ENCODE data around the gene MYO3A.

The MYO3A gene

GRCh38 chr10:25933653-25934608 lies at the start of gene MYO3A:
MYO3A (plus strand) TSS chr10:25934229; CDS start chr10:25952111, 17,882 bp downstream.
- DNase-seq (ENCODE audit: low read depth in 2 of 2): no peak

DNA sequence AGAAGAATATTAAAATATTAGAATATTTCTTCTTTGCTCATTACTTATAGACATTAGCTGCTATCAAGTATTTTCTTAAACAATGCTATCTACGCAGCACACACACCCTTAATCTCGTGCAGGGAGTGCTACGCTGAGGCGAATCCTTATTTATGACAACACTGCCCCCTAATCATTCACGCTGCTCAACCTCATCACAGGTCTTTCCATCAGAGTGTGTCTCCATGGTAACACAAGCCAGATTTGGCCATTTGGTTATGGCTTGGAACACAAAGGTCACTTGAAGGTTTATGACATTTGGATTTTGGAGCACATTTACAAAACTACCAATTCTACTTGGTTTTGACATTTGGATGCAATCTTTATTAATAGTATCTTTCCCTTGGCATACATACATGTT lies 45.4 kb upstream of the MYO3A start:
- no peak for DNase-seq (ENCODE audit: low read depth in 2 of 2)

- DNase-seq (ENCODE audit: low read depth in 2 of 2): no peak
Measured at GRCh38 chr10:25890995-25891394, 43.0 kb upstream of the MYO3A start.

DNA sequence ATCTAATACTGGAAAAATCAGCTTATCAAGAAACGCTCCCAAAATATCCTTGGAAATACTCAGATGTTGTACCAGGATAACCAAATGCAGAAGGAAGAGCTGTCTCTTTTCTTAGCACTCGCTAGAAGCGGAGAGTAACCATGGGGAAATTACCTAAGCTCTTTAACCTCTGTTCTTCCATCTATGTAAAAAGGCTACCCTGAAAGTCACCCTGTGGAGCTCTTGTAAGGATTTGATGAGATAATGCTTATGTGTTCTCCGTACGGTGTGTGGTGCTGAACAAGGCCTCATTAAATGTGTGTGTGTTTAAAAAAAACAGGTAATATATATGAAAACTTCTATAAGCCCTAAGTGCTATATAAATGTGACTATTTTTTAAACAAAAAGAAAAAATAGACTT lies 38.2 kb upstream of the MYO3A start:
- no peak for DNase-seq (ENCODE audit: low read depth in 2 of 2)

DNA sequence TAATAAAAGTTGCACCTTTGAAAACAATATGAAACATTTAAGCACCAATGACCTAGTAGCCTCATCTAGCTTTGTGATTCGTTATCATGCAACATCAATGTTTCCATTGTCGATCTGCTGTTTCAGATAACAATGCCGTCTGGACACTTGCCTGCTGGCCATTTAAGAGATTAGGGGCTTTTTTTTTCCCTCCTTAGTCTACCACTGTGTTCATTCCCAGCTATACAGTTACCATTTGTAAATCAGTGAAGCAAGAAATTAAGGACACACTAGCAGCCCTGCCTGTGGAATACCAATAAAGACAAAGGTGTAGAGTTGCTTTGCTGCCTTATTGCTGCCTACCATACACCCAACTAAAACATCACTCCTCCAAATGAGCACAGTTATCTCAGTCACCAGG lies 37.6 kb upstream of the MYO3A start:
- DNase-seq (ENCODE audit: low read depth in 2 of 2): no peak

DNA sequence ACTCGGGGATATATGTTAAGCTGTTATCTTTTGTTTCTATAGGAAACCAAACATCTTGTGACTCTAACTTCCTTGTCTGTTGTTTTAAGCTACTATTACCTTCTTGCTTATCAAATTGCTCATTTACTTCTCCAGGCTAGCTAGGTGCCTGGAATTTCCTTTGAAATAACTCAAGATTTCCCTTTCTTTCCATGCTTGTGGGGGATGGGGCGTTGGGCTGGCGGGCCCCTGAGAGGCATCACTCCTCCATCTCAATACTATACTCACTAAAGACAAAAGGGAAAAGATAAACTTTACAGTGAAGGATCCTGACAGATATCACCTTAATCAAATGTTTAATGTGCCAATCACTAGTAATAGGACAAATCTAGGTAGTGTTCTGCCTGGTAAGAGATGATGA lies 34.7 kb upstream of the MYO3A start:
- DNase-seq (ENCODE audit: low read depth in 2 of 2): no peak

DNA sequence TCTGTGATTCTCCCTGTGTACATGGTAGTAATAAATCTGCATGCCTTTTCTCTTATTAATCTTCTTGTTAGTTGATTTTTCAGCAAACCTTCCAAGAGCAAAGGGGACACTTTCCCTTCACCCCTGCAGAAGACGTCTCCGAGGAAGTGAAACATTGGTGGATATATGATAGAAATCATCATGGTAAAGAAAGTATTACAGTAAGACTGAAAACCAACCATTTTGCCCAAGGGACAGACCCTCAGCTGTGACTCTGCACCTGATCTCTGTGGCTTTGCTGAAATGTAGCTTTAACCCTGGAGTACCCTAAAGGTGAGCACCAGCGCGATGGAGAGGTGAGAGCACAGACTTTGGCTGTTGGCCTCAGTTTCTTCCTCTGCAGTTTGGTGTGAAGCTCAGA lies 32.8 kb upstream of the MYO3A start:
- DNase-seq (ENCODE audit: low read depth in 2 of 2): no peak

DNA sequence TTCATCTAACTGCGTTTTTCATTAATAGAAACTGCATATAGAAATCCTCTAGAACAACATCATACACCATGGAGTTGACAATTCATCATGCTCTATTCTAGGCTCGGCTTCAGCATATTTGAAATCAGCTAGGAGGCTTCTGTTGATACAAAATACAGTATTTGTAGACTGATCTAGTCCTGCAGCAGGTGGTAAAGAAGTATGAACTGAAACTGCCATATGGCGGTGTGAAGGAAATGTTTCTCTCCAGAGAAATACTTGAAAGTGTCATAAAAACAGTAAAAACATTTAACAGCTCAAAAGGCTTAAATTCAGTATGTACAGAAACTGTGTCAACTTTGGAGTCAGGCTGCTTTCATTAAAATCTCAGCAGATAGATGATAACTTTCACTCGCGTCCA lies 32.0 kb upstream of the MYO3A start:
- no peak for DNase-seq (ENCODE audit: low read depth in 2 of 2)

DNA sequence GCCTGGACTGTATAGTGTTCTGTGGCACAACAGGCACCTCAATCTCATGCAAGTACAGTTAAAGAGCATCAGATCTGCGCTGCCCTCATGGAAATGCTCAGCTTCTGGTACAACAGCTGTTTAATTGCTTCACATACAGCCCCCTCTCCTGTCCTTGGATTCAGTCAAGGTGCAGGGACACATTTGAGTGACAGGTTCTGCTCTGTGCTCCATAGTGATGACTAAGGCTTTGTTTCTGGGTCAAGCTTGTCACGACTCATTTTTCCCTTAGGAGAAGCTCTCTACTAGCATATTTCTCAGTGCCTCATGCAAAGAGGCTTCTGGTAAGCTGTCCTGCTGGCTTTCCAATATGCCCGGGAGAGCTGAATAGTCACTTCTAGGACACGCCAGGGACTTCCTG lies 26.8 kb upstream of the MYO3A start:
- DNase-seq (ENCODE audit: low read depth in 2 of 2): no peak

- DNase-seq (ENCODE audit: low read depth in 2 of 2): no peak
Measured at GRCh38 chr10:25912866-25913265, 21.2 kb upstream of the MYO3A start.

- no peak for DNase-seq (ENCODE audit: low read depth in 2 of 2)
Measured at GRCh38 chr10:25914776-25915175, 19.3 kb upstream of the MYO3A start.

- peak in 1 of 2 donors; percentile 7 for DNase-seq (ENCODE audit: low read depth in 2 of 2)
Measured at GRCh38 chr10:25934621-25935139, 651 bp downstream of the MYO3A start.

- no peak for DNase-seq (ENCODE audit: low read depth in 2 of 2)
Measured at GRCh38 chr10:25938405-25938804, 4.4 kb downstream of the MYO3A start.

DNA sequence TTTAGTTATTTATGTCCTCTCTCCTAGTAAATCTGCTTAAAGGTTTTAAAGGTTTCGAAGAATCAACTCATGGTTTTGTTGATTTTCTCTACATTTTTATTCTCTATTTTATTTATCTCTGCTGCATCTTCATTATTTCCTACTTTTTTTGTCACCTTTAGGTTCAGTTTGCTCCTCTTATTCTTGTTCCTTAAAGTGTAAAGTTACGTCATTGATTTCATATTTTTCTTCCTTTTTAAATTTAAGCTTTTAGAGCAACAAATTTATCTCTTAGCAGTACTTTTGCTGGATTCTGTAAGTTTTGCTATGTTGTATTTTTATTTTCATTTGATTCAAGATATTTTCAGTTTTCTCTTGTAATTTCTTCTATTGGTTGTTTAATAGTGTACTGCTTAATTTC lies 10.7 kb downstream of the MYO3A start:
- no peak for DNase-seq (ENCODE audit: low read depth in 2 of 2)

DNA sequence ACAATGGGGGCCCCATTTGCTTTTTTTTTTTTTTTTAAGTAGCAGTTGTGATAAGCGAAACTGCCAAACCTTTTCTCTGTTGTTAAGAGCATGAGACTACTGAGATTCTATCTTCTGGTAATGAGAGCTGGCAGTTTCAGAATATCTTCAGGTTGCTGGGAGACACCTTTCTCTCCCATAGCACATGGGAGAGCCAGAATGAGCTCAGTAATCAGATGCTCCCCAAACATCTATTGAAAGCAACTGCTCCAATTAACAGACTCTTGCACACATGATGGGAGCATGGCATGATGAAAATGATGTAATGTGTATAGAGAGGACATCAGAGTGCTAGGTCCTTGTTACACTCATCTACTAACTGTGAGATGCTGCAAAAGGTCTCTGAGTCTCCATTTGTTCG lies 18.8 kb downstream of the MYO3A start:
- no peak for DNase-seq (ENCODE audit: low read depth in 2 of 2)

GRCh38 chr10:25954851-25955250 lies 20.8 kb downstream of the MYO3A start:
- DNase-seq (ENCODE audit: low read depth in 2 of 2): no peak

DNA sequence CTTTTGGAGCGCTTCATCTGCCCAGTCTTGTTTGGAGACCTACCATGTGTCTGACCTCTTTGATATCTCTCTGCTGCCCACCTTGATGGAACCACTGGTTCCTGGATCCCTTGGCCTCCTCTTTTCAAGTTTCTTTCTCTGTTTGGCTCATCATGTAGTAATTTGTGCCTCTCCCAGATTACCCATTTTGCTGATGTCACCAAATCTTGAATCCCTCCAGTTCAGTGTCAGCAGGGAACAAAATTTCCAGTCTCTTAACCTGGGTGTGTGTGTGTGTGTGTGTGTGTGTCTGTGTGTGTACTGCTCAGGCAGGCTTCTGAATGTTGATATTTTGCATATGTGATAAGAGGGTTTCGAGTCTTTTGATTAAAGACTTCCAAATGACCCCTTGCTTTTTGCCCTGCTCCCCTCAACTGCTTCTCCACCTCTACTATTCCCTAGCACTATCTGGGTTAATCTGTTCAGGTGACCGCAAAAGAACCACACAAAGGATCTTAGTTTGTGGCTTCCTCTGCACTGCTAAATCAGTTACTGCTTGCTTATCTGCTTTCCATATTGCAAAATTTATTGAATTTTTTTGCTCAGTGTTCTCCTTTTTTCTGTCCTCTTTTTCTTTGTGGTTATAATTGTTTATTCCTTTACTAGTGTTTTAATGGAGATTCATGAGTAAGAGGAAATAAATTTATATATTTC lies 25.7 kb downstream of the MYO3A start:
- DNase-seq (ENCODE audit: low read depth in 2 of 2): no peak

- no peak for DNase-seq (ENCODE audit: low read depth in 2 of 2)
Measured at GRCh38 chr10:25965584-25965983, 31.6 kb downstream of the MYO3A start.

GRCh38 chr10:25966844-25967243 lies 32.8 kb downstream of the MYO3A start:
- DNase-seq (ENCODE audit: low read depth in 2 of 2): no peak

DNA sequence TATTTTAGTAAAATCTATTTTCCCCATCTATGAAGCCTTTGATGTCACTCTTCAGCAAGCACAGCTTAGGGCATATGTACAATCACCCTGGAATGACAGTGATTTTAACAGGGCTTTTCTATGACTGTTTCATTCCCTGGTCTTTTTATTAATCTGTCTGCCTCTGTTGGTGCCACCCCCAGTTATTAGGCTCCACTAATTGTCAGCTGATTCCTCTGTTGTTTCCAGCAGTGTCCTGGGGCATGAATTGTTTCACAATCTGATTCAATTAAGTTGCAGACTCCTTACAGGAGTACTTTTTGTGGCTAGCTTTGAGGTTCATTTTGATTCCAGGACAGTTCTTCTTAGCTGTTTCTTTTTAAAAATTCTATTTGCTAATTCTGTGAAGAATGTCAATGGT lies 38.6 kb downstream of the MYO3A start:
- DNase-seq (ENCODE audit: low read depth in 2 of 2): no peak

GRCh38 chr10:25974897-25975459 lies 40.9 kb downstream of the MYO3A start:
- no peak for DNase-seq (ENCODE audit: low read depth in 2 of 2)

DNA sequence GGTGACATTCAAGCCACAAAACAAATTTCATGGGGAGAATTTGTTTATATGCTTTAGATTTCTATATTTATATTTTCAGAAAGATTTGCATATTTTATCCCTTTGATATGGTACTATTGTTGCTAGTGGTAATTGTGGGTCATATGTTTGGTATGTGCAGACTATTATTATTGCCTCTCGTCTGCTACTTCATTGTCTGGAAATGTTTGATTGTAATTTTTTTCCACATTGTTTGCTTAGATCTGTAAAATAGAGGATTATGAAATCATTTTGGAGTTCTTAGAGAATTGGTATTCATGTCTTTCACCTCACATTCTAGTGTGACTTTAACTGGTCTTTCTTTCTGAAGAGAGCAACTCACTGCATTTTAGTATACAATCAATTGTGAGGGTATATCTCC lies 44.7 kb downstream of the MYO3A start:
- DNase-seq (ENCODE audit: low read depth in 2 of 2): no peak

- DNase-seq (ENCODE audit: low read depth in 2 of 2): no peak
Measured at GRCh38 chr10:25982107-25982506, 48.1 kb downstream of the MYO3A start.

Data from stimulated activated CD4-positive, alpha-beta T cell treated with anti-CD3 and anti-CD28 coated beads, Interleukin-1b, Interleukin-23, amount 100 ng/mL, for 4 hours (primary cell).